Activated CD4-positive, alpha-beta T cell treated with anti-CD3 and anti-CD28 coated beads, Interleukin-2, Interleukin-6, amounts not matched to agents 100 ng/mL and 50 ng/mL, durations not matched to agents 16 hours and 8 hours (primary cell): ENCODE results near the gene SLC24A4.
"Not testable (repeated sequence)": the region's sequence is repeated elsewhere in the genome, so short reads cannot be mapped to it uniquely, and the experiment has no call there.

ENCODE experiments used
- DNase-seq: peaks from one replicate; pipeline ENCODE4 v3.0.0-alpha.2; 2020

Gene SLC24A4

DNA sequence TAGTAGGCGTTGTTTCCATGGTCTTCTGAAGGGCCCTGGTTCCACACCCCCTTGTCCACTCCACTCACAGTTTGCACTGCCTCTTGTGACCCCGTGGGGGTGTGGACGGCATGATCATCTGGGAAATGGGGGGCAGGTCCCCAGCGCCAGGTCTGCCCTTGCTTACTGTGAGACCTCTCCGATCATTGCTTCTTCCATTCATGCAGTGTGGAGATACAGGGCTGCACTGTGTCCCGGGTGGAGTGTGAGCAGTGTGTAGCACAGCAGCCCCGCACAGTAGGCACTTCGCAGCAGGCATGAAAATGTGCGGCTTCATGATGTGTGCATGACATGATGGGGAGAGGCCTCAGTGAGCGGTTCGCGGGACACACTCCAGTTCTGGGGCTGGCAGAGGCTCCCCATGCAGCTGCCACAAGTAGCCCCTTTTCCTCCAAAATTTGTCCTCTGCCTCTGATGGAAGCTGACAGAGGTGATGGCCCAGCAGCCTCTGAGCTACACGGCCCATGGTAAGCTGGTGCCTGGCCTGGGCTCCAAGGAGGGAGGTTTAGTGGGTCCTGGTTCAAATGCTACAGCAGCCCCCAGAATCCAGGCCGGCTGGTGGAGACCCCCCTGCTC is 205.6 kb downstream of the SLC24A4 start:
- no peak for DNase-seq

GRCh38 chr14:92529903-92530302 is 206.9 kb downstream of the SLC24A4 start:
- no peak for DNase-seq

- DNase-seq, result peak; percentile 55
Measured at GRCh38 chr14:92531106-92531873, 208.3 kb downstream of the SLC24A4 start.

- no peak for DNase-seq
Measured at GRCh38 chr14:92532490-92533163, 209.7 kb downstream of the SLC24A4 start.

GRCh38 chr14:92534932-92535643 is 212.1 kb downstream of the SLC24A4 start:
- no peak for DNase-seq

- not testable (repeated sequence) for DNase-seq
Measured at GRCh38 chr14:92536231-92536630, 213.3 kb downstream of the SLC24A4 start.

GRCh38 chr14:92538412-92538985 is 215.5 kb downstream of the SLC24A4 start:
- DNase-seq, result no peak

DNA sequence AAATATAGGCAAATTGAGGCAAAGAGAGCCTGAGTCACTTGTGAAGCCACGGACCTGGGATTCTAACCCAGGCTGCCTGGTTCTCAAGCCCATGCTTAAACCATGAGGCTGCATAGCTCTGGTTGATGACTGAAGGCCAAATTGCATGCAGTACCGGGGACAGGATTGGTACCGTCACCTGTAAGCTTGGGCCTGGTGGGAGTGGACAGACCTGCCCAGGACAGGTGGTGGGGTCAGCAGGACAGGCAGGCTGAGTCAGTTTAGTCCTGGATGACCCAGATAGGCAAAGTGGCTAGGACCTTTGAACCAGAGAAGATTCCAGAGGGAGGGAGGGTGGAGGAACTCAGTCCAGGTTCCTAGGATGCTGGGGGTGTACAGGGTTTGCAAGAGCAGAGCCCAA is 216.5 kb downstream of the SLC24A4 start:
- no peak for DNase-seq

DNA sequence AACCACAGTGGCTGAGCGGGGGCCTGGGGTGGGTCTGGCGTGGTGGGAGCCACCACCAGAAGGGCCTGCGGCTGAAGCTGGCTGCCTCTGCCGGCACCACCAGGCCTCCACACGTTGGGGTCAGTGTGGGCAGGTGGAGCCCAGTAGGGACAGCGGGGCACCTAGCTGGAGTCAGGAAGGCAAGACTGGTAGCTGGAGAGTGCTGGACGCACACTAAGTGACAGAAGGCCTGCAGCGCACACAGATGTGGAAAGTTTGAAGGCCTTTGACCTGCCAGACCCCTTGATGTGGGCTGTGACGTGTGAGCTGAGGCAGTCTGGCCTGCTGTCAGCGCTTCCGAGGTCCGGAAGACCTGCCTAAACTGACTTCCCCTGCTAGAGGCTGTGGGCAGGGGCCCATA is 216.9 kb downstream of the SLC24A4 start:
- DNase-seq, result no peak

DNA sequence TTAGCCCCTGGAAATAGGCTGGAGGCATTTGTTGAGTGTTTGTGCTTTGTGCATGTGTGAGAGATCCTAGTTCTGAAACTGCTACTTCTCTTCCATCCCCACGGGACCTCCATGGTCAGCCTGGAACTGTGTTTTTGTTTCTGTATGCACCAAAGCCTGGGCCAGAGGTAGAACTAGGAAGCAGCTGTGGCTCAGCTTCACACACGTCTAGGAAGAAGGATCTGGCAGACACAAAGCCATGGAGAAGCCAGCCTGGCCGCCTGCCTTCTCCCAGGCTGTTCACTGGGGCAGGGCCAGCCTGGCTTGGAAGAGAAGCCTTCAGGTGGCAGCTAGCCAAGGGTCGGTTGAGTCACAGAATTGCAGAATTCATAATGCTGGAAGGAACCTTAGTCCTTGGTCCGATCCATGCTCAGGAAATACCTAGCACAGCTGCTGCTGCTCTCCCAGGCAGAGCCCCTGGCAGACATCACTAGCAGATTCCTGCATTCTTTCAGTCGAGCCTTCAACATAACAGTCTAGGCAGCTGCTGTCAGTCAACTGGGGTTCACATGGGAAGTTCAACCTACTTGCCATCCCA is 217.6 kb downstream of the SLC24A4 start:
- no peak for DNase-seq

- DNase-seq, result no peak
Measured at GRCh38 chr14:92542766-92543554, 220.0 kb downstream of the SLC24A4 start.

- no peak for DNase-seq
Measured at GRCh38 chr14:92544051-92544720, 221.2 kb downstream of the SLC24A4 start.

GRCh38 chr14:92546347-92547053 is 223.5 kb downstream of the SLC24A4 start:
- DNase-seq, result no peak

DNA sequence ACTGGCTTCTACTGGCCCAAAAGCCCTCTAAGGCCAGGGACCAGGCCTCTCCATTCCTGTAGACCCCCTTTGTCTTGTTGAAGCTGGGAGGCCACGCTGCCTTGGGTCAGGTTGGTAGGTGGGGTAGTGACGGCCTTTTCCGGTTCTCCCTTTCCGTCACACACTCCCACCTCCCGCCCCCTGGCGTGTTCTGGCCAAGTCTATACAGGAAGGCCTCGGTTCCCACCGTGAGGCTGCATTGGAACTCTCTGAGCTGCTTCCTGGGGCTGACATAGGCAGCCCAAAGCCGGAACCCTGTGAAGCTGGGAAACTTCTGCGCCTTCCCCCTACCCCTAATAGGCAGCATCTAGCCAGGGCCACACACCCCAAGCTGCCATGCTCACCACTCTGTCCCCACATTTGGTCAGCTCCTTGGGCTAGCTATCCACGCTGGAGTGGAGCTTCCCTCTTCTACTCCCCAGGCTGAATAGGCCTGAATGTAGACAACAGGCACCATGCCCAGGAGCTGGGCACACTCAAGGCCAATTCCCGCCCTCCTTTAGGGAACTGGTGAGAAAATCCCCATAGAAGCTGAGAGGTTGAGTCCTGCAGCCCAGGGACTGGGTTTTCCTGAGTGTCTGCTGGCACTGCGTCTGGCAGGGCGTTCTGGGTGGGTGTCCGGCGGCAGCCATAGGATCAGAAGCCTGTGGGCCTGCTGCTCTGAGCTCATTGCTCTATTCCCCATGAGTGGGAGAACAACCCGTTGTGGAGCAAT is 226.3 kb downstream of the SLC24A4 start:
- no peak for DNase-seq

GRCh38 chr14:92549859-92550230 is 226.9 kb downstream of the SLC24A4 start:
- DNase-seq, result no peak
